Measurements from ENCODE around the gene BICRAL.
"Not testable (repeated sequence)": the region's sequence is repeated elsewhere in the genome, so short reads cannot be mapped to it uniquely, and the experiment has no call there.

Gene BICRAL

GRCh38 chr6:42896178-42896719 lies 114.4 kb downstream of the BICRAL start:
- Histone ChIP-seq H3K27me3 (replicated peaks; ENCODE audit: control insufficient read depth, insufficient read depth, low read length) (no peaks in the 10 kb centered on the region), H3K36me3 (ENCODE audit: control insufficient read depth, insufficient read depth, low read length) (no peaks in the 10 kb centered on the region), H3K4me3 (replicated peaks; ENCODE audit: low read depth, low read length) (no peak overlapping the region)
- TF ChIP-seq CTCF (IDR thresholded peaks at IDR 0.05; ENCODE audit: insufficient read depth, low read length, poor library complexity, severe bottlenecking), result no peak
- no peak for DNase-seq (ENCODE audit: extremely low read depth, insufficient read length)

GRCh38 chr6:42898891-42899361 lies 117.1 kb downstream of the BICRAL start:
- peak; percentile 62 for TF ChIP-seq CTCF (IDR thresholded peaks at IDR 0.05; ENCODE audit: insufficient read depth, low read length, poor library complexity, severe bottlenecking)
- Histone ChIP-seq H3K27me3 (replicated peaks; ENCODE audit: control insufficient read depth, insufficient read depth, low read length) (no peaks in the 10 kb centered on the region), H3K36me3 (ENCODE audit: control insufficient read depth, insufficient read depth, low read length) (no peaks in the 10 kb centered on the region), H3K4me3 (replicated peaks; ENCODE audit: low read depth, low read length) (no peak overlapping the region)
- DNase-seq (ENCODE audit: extremely low read depth, insufficient read length), result no peak

DNA sequence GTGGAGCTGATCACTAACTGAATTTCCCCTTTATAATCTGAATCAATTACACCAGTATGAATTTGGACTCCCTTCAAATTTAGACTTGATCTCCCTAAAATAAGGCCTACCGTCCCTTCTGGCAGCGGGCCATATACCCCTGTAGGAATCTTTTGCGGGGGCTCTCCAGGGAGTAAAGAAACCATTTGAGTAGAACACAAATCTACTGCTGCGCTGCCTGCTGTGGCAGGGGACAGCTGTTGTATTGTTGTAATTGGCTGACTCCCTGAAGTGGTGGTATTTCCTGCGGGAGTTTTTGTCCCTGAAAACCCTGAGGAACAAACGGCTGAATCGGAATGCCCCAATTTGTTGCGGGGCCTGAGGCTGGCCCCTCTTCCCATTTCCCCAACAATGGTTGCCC lies 118.0 kb downstream of the BICRAL start:
- no peak for TF ChIP-seq CTCF (IDR thresholded peaks at IDR 0.05; ENCODE audit: insufficient read depth, low read length, poor library complexity, severe bottlenecking)
- H3K4me3 ChIP-seq (replicated peaks; ENCODE audit: low read depth, low read length), result no peak overlapping the region
- H3K27me3 ChIP-seq (replicated peaks; ENCODE audit: control insufficient read depth, insufficient read depth, low read length), result no peaks in the 10 kb centered on the region
- no peak for DNase-seq (ENCODE audit: extremely low read depth, insufficient read length)
- H3K36me3 ChIP-seq (ENCODE audit: control insufficient read depth, insufficient read depth, low read length), result no peaks in the 10 kb centered on the region

- H3K36me3 ChIP-seq (ENCODE audit: control insufficient read depth, insufficient read depth, low read length), result no peaks in the 10 kb centered on the region
- H3K27me3 ChIP-seq (replicated peaks; ENCODE audit: control insufficient read depth, insufficient read depth, low read length), result no peaks in the 10 kb centered on the region
- TF ChIP-seq CTCF (IDR thresholded peaks at IDR 0.05; ENCODE audit: insufficient read depth, low read length, poor library complexity, severe bottlenecking), result peak; percentile 71
- DNase-seq (ENCODE audit: extremely low read depth, insufficient read length), result no peak
- no peak overlapping the region for H3K4me3 ChIP-seq (replicated peaks; ENCODE audit: low read depth, low read length)
Observed at GRCh38 chr6:42901538-42901957, 119.7 kb downstream of the BICRAL start.

DNA sequence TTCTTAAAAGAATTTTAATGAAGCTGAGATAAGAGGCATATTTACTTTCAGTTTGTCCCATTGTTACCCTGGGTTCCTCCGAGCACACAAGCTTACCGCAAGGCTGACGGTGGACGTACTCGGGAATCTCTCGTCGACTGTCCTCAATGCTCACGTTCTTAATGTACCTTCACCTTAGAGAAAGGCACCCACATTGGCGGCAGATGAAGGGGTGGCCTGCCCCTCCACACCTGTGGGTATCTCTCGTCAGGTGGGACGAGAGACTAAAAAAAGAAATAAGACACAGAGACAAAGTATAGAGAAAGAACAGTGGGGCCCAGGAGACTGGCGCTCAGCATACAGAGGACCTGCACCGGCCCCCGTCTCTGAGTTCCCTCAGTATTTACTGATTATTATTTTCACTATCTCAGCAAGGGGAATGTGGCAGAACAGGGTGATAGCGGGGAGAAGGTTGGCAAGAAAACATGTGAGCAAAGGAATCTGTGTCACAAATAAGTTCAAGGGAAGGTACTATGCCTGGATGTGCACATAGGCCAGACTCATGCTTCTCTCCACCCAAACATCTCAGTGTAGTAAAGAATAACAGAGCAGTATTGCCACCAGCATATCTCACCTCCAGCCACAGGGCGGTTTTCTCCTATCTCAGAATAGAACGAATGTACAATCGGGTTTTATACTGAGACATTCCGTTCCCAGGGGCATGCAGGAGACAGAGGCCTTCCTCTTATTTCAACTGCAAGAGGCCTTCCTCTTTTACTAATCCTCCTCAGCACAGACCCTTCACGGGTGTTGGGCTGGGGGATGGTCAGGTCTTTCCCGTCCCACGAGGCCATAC lies 120.8 kb downstream of the BICRAL start:
- not testable (repeated sequence) for H3K4me3 ChIP-seq (replicated peaks; ENCODE audit: low read depth, low read length); H3K36me3 ChIP-seq (ENCODE audit: control insufficient read depth, insufficient read depth, low read length); H3K27me3 ChIP-seq (replicated peaks; ENCODE audit: control insufficient read depth, insufficient read depth, low read length); DNase-seq (ENCODE audit: extremely low read depth, insufficient read length)

GRCh38 chr6:42904467-42904866 lies 122.6 kb downstream of the BICRAL start:
- no peaks in the 10 kb centered on the region for H3K36me3 ChIP-seq (ENCODE audit: control insufficient read depth, insufficient read depth, low read length)
- TF ChIP-seq CTCF (IDR thresholded peaks at IDR 0.05; ENCODE audit: insufficient read depth, low read length, poor library complexity, severe bottlenecking), result no peak
- H3K27me3 ChIP-seq (replicated peaks; ENCODE audit: control insufficient read depth, insufficient read depth, low read length), result no peaks in the 10 kb centered on the region
- H3K4me3 ChIP-seq (replicated peaks; ENCODE audit: low read depth, low read length), result no peak overlapping the region
- DNase-seq (ENCODE audit: extremely low read depth, insufficient read length), result no peak
